GM20000 (cell line): ENCODE data around the gene DSCAML1.

Experiments used
- DNase-seq: peaks from one replicate; pipeline ENCODE4 v3.0.0; 2012; ENCODE audit warnings: low spot score
- CTCF ChIP-seq: IDR thresholded peaks from 2 replicates; pipeline ENCODE4 v1.5.1; 2012; ENCODE audit warnings: mild to moderate bottlenecking, control low read depth; ENCODE audit errors: extremely low read depth, missing control alignments

DSCAML1 gene

GRCh38 chr11:117464778-117465177 is 332.2 kb downstream of the DSCAML1 start:
- TF ChIP-seq CTCF = no peak
- no peak for DNase-seq

GRCh38 chr11:117462864-117463247 is 334.2 kb downstream of the DSCAML1 start:
- DNase-seq = no peak
- no peak for TF ChIP-seq CTCF

- no peak for DNase-seq
- TF ChIP-seq CTCF = no peak
These were observed 334.7 kb downstream of the DSCAML1 start for GRCh38 chr11:117462183-117462863.

GRCh38 chr11:117461396-117462182 is 335.4 kb downstream of the DSCAML1 start:
- TF ChIP-seq CTCF = no peak
- DNase-seq = no peak

- DNase-seq = no peak
These were observed 337.1 kb downstream of the DSCAML1 start for GRCh38 chr11:117459979-117460300.

GRCh38 chr11:117459123-117459978 is 337.7 kb downstream of the DSCAML1 start:
- no peak for DNase-seq
- TF ChIP-seq CTCF = no peak

More at GRCh38 chr11:117459979-117460300, 337.1 kb downstream of the DSCAML1 start:
- TF ChIP-seq CTCF = no peak
